Naive thymus-derived CD8-positive, alpha-beta T cell (primary cell): ENCODE results near the gene RERE. TPM values are rescaled to one million over a fixed set of nuclear protein-coding genes. Genes with fewer than 3 reads are reported as not detected.

Source experiments
- ATAC-seq, 2 donors: fragments of 150-1000 bp; cut with Tn5 transposase in 1 of 2; sonication (Bioruptor Pico), chemical (Tn5 transposase) in 1 of 2; 1 replicate in 1 of 2; 2 replicates in 1 of 2; pipeline ENCODE4 v1.10.0; 2021; ENCODE audit warnings: mild to moderate bottlenecking in 2 of 2, moderate library complexity in 2 of 2
- POLR2A ChIA-PET: fragments of 350-600 bp; sonication (Branson Sonifier 250); formaldehyde crosslinking; loops from one replicate; lab custom pipeline; 2021; ENCODE audit warnings: antibody characterized with exemption; lab: Charles Lee
- DNase-seq, 10 donors: peaks; one replicate each; pipeline versions ENCODE4 v3.0.0 to v3.0.0-alpha.2; 2020 to 2022
- H3K27ac Mint-ChIP-seq, 10 donors: one replicate each; pipeline ENCODE4 v1.8.0; 2020 to 2022; ENCODE audit warnings: mild to moderate bottlenecking in 10 of 10, mixed read lengths in 10 of 10, moderate library complexity in 4 of 10, inconsistent platforms in 1 of 10
- H3K27me3 Mint-ChIP-seq, 5 donors: one replicate each; pipeline ENCODE4 v1.8.0; 2021 to 2022; ENCODE audit warnings: mixed read lengths in 5 of 5
- H3K36me3 Mint-ChIP-seq, 3 donors: one replicate each; pipeline ENCODE4 v1.8.0; 2020 to 2022; ENCODE audit warnings: mixed read lengths in 3 of 3, mild to moderate bottlenecking in 2 of 3, inconsistent platforms in 1 of 3
- H3K4me1 Mint-ChIP-seq, 4 donors: one replicate each; pipeline ENCODE4 v1.8.0; 2021 to 2022; ENCODE audit warnings: mixed read lengths in 4 of 4
- H3K4me3 Mint-ChIP-seq, 10 donors: one replicate each; pipeline ENCODE4 v1.8.0; 2020 to 2022; ENCODE audit warnings: mild to moderate bottlenecking in 10 of 10, mixed read lengths in 10 of 10, moderate library complexity in 6 of 10, inconsistent platforms in 1 of 10
- H3K9me3 Mint-ChIP-seq, 9 donors: one replicate each; pipeline ENCODE4 v1.8.0; 2020 to 2022; ENCODE audit warnings: mixed read lengths in 9 of 9, mild to moderate bottlenecking in 3 of 9, inconsistent platforms in 1 of 9, moderate library complexity in 1 of 9
- polyA plus RNA-seq, 3 donors: library from polyadenylated mRNA; unstranded; fragments of 300-500 nt; fragmentation: Illumina TruSeq; gene quantifications; one replicate each; pipeline ENCODE4 v1.2.3, GENCODE V29; 2021
- total RNA-seq, 8 experiments: library from RNA in 2 of 8; stranded (reverse) in 2 of 8; gene quantifications; one replicate each; pipeline ENCODE4 v1.2.3 and lab custom pipeline; 2021 to 2026

Gene RERE
- total and polyA plus RNA-seq, 5 experiments from 2014 or later: 4.1 to 84.2 (median 8.8) TPM

DNA sequence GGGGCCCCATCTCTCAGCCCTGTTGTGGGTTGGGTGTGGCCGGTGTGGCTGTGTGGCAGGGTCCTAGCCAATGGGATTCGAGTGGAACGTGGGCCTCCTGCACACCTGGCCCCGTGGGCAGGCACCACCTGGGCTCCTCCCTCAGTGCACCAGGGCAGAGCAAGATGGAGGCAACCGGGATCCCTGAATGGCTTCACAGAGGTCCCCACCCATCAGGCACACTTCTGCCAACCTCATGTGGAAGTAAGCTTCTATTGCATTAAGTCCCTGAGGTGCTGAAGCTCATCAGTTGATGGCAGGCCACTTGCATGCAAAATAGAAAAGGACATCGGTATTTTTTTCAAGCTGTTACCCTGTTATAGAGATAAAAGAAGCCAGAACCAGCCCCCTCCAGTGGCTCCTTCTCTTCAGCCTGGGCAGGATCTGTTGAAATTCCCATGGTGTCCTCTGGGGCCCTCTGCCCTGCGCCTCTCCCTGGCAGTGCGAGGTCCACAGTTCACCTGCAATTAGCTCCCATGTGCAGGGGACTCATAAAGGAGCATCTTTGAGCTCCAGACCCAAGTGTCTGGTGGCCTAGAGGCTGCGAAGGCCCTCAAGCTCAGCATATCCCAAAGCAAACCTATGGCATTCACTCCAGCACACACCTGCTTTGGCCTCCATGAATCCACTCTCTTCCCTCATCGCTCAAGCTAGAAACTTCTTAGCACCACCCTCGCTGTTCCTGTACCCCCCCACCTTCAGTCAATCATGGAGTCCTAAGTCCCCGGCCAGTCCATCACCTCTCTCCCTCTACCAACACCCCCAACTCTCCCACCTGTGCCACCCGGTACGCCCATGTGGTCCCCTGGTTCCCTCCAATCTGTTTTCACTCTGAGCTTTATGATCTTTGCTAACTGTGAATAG is 501.6 kb downstream of the RERE start:
- DNase-seq: no peak
- H3K9me3 Mint-ChIP-seq: no peaks in the 10 kb centered on the region
- no peak for ATAC-seq
- peaks cover 10 to 36% (median 17%) of the 10 kb centered on the region in 4 donors for H3K4me1 Mint-ChIP-seq
- H3K27me3 Mint-ChIP-seq: peaks cover 15 to 46% (median 33%) of the 10 kb centered on the region in 5 donors
- peak overlapping the region in 5 of 10 donors; percentile 36 to 84 (median 41) for H3K27ac Mint-ChIP-seq
- H3K36me3 Mint-ChIP-seq: peaks cover 0 to 5% (median 0%) of the 10 kb centered on the region in 3 donors
- POLR2A ChIA-PET: no interaction called here
- H3K4me3 Mint-ChIP-seq: peak overlapping the region in 3 of 10 donors; percentile 3 to 45 (median 15)

DNA sequence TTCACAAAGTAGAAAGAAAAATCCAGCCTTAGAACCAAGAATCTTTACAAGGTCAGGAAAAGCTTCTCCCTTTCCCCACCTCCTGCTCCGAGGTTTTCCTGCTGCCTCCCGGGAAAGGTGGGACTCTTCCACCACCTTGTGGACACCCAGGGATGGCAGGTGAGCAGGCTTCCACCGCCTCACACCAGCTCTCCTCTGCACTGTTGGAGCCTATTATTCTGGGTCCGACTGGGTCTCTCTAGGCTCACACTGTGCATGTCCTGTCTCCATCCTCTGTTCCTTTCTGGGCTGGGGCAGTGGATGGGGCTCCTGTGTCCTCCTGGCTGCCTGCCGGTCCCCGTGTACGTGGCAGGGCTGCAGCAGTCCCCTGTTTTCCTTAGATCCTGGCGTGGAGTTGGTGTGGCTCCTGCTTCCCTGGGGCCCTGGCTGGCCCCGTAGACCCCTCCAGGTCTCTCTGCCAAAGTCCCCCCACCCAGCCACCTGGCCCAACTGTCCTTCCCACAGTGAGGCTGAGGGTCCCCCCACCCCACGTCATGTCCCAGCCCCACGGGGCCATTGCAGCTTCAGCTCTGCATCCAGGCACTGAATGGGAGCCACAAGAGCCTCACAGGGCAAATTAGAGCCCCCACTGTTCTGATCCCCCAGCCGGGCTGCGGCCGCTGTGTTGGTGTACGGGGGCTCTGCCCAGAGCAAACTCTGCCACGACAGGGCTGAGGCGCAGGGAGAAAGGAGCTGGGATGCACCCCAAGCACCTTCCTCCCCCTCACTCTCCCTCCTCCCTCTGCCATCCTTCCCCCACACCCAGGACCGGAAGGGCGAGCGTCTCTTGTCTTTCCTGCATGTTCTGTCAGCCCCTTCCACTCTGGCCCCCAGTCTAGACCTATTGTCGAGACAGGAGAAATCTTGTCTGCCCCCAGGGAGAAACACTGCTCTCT is 502.8 kb downstream of the RERE start:
- POLR2A ChIA-PET: no interaction called here
- H3K36me3 Mint-ChIP-seq: peaks cover 0 to 5% (median 0%) of the 10 kb centered on the region in 3 donors
- peak in 9 of 10 donors; percentile 22 to 55 (median 41) for DNase-seq
- ATAC-seq: peak in 1 of 2 donors; percentile 31
- peaks cover 15 to 46% (median 30%) of the 10 kb centered on the region in 5 donors for H3K27me3 Mint-ChIP-seq
- H3K4me3 Mint-ChIP-seq: no peak overlapping the region
- H3K4me1 Mint-ChIP-seq: peaks cover 10 to 36% (median 17%) of the 10 kb centered on the region in 4 donors
- H3K27ac Mint-ChIP-seq: peak overlapping the region in 2 of 10 donors; percentile 15 to 72
- H3K9me3 Mint-ChIP-seq: no peaks in the 10 kb centered on the region

DNA sequence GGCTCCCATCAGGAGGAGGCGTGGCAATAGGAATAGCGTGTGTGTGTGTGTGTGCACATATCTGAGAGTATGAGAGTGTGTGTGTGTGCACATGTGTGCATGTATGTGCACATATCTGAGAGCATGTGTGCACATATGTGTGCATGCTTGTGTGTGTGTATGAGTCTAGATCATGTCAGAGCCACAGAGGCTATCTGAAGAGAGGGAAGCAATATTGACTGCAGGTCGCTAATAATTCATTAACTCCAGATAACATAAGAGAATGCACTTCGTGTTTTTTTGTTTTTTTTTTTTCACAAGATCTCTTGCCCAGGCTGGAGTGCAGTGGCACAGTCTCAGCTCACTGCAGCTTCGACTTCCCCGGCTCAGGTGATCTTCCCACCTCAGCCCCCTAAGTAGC is 504.2 kb downstream of the RERE start:
- DNase-seq (no peak), ATAC-seq (no peak)
- no peaks in the 10 kb centered on the region for H3K9me3 Mint-ChIP-seq
- peaks cover 0 to 5% (median 0%) of the 10 kb centered on the region in 3 donors for H3K36me3 Mint-ChIP-seq
- H3K27ac Mint-ChIP-seq: no peak overlapping the region
- H3K27me3 Mint-ChIP-seq: peaks cover 15 to 46% (median 28%) of the 10 kb centered on the region in 5 donors
- no peak overlapping the region for H3K4me3 Mint-ChIP-seq
- POLR2A ChIA-PET: no interaction called here
- peaks cover 6 to 30% (median 8%) of the 10 kb centered on the region in 4 donors for H3K4me1 Mint-ChIP-seq

DNA sequence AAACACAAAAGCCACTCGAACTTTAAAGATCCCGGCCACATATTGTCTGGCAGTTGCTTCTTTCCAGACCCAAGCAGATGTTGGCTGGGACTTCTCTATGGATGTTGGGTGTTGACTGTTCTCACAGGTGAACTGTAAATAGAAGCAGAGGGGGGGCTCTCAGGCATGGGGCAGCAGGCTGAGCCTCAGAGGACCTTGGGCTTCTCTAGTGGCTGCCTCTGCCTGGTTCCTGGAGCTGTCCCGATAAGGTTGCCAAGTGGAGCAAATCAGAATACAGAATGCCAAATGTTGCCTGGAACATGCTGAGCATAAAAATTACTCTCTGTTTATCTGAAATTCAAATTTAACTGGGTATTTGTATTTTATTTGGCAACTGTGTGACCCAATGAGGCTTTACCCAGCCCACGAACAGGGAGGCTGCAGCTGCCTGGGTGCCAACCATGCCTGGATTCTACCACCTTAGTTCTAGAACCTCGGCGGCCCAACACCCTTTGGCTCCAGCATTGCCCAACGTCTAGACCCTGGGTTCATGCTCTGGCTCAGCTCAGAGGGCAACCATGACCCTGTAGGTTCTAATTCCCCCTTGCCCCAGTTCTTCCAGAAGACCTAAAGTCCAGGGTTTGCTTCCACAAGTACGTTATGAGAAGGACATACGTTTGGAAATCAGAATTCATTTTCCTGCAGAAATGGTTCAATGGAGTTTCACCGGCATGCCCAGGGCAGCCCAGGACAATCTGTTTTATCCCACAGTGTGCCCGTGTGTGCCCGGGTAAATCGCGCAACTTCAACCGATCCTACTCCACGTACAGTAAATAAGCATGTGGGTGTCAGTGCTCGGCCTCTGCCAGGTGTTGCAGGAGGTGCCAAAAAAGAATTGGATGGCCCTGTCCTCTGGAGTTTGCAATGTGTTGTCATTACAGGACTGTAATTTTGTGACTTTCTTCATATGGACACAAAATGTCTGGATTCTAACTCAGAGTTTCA is 504.9 kb downstream of the RERE start:
- H3K36me3 Mint-ChIP-seq: peaks cover 0 to 5% (median 0%) of the 10 kb centered on the region in 3 donors
- POLR2A ChIA-PET: no interaction called here
- DNase-seq (no peak), ATAC-seq (no peak)
- no peaks in the 10 kb centered on the region for H3K9me3 Mint-ChIP-seq
- H3K4me1 Mint-ChIP-seq: peaks cover 5 to 26% (median 6%) of the 10 kb centered on the region in 4 donors
- H3K4me3 Mint-ChIP-seq: no peak overlapping the region
- peak overlapping the region in 2 of 10 donors; percentile 33 to 35 for H3K27ac Mint-ChIP-seq
- peaks cover 15 to 46% (median 28%) of the 10 kb centered on the region in 5 donors for H3K27me3 Mint-ChIP-seq

DNA sequence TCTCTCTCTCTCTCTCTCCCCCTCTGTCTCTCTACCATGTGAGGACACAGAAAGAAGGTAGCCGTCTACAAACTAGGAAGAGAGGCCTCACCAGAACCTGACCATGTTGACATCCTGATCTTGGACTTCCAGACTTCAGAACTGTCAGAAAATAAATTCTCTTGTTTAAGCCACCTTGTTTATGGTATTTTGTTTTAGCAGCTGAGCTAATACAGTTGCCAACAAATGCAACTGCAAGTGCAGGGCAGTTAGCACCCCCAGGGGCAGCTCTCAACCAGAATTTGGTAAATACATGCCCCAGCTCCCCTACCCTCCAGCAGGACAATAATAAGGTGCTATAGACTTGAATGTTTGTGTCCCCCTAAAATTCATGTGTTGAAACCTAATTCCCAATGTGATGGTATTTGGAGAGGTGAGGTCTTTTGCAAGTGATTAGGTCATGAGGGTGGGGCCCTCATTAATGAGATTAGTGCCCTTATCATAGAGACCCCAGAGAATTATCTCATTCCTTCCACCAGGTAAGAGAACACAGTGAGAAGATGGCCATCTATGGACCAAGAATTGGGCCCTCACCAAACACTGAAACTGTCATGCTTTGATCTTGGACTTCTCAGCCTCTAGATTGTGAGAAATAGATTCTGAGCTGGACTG is 506.2 kb downstream of the RERE start:
- POLR2A ChIA-PET: interaction anchor here (0.5 to 0.7 kb wide), 2 partner anchors 86 to 884 kb away, joined by 3 read pairs; no protein-coding TSS in a partner anchor
- peaks cover 15 to 37% (median 22%) of the 10 kb centered on the region in 5 donors for H3K27me3 Mint-ChIP-seq

DNA sequence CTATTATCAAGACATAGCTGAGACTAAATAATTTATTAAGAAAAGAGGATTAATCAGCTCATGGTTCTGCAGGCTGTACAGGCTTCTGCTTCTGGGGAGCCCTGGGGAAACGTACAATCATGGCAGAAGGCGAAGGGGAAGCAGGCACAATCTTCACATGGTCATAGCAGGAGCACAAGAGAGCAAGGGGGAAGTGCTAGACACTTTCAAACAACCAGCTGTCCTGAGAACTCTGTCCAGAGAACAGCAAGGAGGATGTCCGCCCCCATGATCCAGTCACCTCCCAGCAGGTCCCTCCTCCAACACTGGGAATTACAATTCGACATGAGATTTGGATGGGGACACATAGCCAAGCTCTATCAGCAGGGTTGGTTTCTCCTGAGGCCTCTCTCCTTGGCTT is 509.8 kb downstream of the RERE start:
- ATAC-seq: no peak
- no peak overlapping the region for H3K4me3 Mint-ChIP-seq
- no peaks in the 10 kb centered on the region for H3K9me3 Mint-ChIP-seq
- DNase-seq: no peak
- no peak overlapping the region for H3K27ac Mint-ChIP-seq
- peaks cover 0 to 1% (median 0%) of the 10 kb centered on the region in 4 donors for H3K4me1 Mint-ChIP-seq
- H3K36me3 Mint-ChIP-seq: peaks cover 0 to 5% (median 0%) of the 10 kb centered on the region in 3 donors
- H3K27me3 Mint-ChIP-seq: peaks cover 0 to 8% (median under 1%) of the 10 kb centered on the region in 5 donors
- POLR2A ChIA-PET: interaction anchor here (0.5 kb wide), 1 partner anchor 338 kb away, joined by 3 read pairs; no protein-coding TSS in a partner anchor

More for the DNA sequence above, 506.2 kb downstream of the RERE start:
- no peak for DNase-seq
- no peak overlapping the region for H3K4me3 Mint-ChIP-seq
- no peak overlapping the region for H3K27ac Mint-ChIP-seq
- H3K36me3 Mint-ChIP-seq: peaks cover 0 to 5% (median 0%) of the 10 kb centered on the region in 3 donors
- H3K4me1 Mint-ChIP-seq: peaks cover 5 to 17% (median 6%) of the 10 kb centered on the region in 4 donors
- no peaks in the 10 kb centered on the region for H3K9me3 Mint-ChIP-seq
- no peak for ATAC-seq

DNA sequence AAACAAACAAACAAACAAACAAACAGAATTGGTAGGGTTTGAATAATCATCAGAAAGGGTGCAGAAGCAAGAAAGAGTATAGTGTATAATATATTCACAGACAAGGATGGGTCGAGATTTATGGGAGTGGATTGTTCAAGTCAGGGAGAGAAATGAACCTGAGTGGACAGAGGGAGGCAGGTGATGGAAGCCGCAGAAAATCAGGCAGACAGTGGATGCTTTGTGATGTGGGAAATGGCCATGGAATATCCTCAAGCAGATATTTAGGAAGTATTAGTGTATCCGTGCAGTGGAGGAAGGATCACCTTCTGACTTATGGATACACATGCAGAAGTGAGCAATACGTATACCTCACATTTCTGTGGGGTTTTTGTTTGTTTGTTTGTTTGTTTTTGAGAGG is 513.6 kb downstream of the RERE start:
- H3K9me3 Mint-ChIP-seq: no peaks in the 10 kb centered on the region
- ATAC-seq (no peak), DNase-seq (no peak)
- POLR2A ChIA-PET: no interaction called here
- H3K27me3 Mint-ChIP-seq: peaks cover 0 to 10% (median 0%) of the 10 kb centered on the region in 5 donors
- no peak overlapping the region for H3K4me3 Mint-ChIP-seq
- H3K36me3 Mint-ChIP-seq: no peaks in the 10 kb centered on the region
- peaks cover 0 to 1% (median 0%) of the 10 kb centered on the region in 4 donors for H3K4me1 Mint-ChIP-seq
- H3K27ac Mint-ChIP-seq: peak overlapping the region in 1 of 10 donors; percentile 35

DNA sequence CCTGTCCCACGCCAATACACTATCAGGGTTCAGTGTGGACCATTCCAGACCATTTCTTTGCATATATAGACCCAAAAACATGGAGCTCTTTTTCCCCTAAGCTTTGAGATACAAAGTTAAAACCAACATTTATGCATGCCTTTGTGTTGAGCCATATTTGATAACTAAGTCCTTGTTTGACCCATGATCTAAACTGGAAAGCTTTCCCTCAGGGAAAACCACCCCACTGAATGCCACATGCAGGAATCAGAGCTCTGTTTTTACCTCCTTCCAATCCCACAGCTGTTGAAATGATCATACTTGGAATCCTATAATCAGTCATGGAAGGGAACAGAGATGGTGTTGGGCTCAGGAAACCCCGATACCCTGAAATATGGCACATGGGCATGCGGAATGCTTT is 514.3 kb downstream of the RERE start:
- H3K4me1 Mint-ChIP-seq: peaks cover 0 to 1% (median 0%) of the 10 kb centered on the region in 4 donors
- H3K9me3 Mint-ChIP-seq: no peaks in the 10 kb centered on the region
- no peak overlapping the region for H3K27ac Mint-ChIP-seq
- no peaks in the 10 kb centered on the region for H3K36me3 Mint-ChIP-seq
- DNase-seq (no peak), ATAC-seq (no peak)
- no peak overlapping the region for H3K4me3 Mint-ChIP-seq
- POLR2A ChIA-PET: no interaction called here
- peaks cover 0 to 13% (median 0%) of the 10 kb centered on the region in 5 donors for H3K27me3 Mint-ChIP-seq
